ENCODE measurements around the gene ACOT7.

- TF ChIP-seq MYC (CRISPR knock-in tag; IDR thresholded peaks at IDR 0.05; ENCODE audit: borderline replicate concordance) (no peak), POLR2AphosphoS2 (IDR thresholded peaks at IDR 0.05; ENCODE audit: low read depth, low read length) (no peak), TCF7 (IDR thresholded peaks at IDR 0.05; ENCODE audit: low read depth) (no peak), ZNF512 (CRISPR knock-in tag; IDR thresholded peaks at IDR 0.05) (no peak), USF2 (IDR thresholded peaks at IDR 0.05; ENCODE audit: low read depth, low read length) (no peak), USF2 (CRISPR knock-in tag; IDR thresholded peaks at IDR 0.05; ENCODE audit: borderline replicate concordance) (no peak)
These were observed 123.7 kb downstream of the ACOT7 start for GRCh38 chr1:6269720-6270400.

Data from HepG2 (cell line).